HG02759 (cell line): ENCODE data around the gene ALAS1.
"Not testable (repeated sequence)": the region's sequence is repeated elsewhere in the genome, so short reads cannot be mapped to it uniquely, and the experiment has no call there.

Source experiments
- ATAC-seq: cut with Tn5 transposase; IDR thresholded peaks from one replicate; pipeline ENCODE4 v1.9.1; 2021; ENCODE audit warnings: mild to moderate bottlenecking, moderate library complexity; ENCODE audit not compliant: unreplicated experiment

ALAS1 gene

GRCh38 chr3:52197842-52198625 lies at the start of gene ALAS1:
ALAS1 (plus strand) TSS chr3:52198160; CDS start chr3:52199242, 1,082 bp downstream.
- peak; percentile 79 for ATAC-seq

DNA sequence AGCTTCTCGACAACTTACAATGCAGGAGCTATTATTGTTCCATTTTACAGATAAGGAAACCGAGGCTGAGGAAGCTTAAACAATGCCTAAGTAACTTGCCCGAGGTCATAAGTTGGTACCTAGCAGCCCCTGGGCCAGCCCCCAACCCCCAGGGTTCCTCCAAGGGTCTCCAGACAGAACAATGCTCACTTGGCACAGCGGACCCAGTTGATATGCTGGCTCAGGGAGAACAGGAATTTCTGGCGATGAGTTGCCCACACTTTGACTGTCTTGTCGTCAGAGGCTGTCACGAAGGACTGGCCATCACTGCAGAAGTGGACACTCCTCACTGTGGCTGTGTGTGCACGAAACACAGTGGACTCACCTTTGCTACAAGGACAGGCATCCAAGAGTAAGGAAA lies 48.9 kb upstream of the ALAS1 start:
- no peak for ATAC-seq

DNA sequence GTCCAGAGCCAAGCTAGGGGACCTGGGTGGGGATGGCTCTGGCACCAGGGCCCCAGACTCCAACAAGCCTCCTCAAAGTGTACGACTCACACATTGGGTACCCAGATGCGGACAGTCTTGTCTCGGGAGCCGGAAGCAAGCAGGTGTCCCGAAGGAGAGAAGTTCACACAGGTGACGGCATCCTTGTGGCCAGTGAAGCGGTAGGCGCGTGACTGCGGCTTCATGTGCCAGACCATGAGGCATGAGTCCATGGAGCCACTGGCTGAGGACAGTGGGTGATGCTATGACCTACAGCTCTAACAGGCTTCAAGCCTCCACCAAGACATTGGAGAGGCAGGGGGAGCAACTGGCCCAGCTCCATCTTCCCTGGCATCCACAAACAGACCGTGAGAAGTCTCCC lies 48.2 kb upstream of the ALAS1 start:
- no peak for ATAC-seq

DNA sequence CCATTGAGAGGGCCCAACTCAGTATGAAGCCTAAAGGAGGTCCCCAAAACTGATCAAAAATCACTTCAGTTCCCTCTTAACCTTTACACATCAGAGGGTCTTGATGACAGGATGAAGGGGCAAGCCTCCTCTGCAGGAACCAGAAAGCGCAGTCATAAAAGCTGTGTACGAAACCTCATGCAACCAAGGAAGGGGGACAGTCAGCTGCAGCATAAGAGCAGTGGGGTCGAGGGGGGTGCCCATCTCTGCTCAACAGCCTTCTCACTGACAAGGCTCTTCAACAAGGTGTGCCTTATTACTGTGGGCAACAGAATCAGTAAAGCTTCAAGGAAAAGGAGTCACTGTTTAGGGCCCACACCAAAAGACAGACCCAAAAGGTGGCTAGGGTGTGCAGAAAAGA lies 47.6 kb upstream of the ALAS1 start:
- no peak for ATAC-seq

GRCh38 chr3:52150860-52151259 lies 47.1 kb upstream of the ALAS1 start:
- ATAC-seq: no peak

DNA sequence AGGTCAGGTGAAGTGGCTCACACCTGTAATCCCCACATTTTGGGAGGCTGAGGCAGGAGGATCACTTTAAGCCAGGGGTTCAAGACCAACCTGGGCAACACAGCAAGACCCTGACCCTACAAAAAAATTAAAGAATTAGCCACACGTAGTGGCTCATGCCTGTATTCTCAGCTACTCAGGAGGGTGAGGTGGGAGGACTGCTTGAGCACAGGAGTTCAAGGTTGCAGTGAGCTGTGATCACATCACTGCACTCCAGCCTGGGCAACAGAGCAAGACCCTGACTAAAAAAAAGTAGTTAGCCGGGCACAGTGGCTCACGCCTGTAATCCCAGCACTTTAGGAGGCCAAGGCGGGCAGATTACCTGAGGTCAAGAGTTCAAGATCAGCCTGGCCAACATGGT lies 46.0 kb upstream of the ALAS1 start:
- not testable (repeated sequence) for ATAC-seq

GRCh38 chr3:52153389-52154096 lies 44.4 kb upstream of the ALAS1 start:
- ATAC-seq: peak; percentile 3

DNA sequence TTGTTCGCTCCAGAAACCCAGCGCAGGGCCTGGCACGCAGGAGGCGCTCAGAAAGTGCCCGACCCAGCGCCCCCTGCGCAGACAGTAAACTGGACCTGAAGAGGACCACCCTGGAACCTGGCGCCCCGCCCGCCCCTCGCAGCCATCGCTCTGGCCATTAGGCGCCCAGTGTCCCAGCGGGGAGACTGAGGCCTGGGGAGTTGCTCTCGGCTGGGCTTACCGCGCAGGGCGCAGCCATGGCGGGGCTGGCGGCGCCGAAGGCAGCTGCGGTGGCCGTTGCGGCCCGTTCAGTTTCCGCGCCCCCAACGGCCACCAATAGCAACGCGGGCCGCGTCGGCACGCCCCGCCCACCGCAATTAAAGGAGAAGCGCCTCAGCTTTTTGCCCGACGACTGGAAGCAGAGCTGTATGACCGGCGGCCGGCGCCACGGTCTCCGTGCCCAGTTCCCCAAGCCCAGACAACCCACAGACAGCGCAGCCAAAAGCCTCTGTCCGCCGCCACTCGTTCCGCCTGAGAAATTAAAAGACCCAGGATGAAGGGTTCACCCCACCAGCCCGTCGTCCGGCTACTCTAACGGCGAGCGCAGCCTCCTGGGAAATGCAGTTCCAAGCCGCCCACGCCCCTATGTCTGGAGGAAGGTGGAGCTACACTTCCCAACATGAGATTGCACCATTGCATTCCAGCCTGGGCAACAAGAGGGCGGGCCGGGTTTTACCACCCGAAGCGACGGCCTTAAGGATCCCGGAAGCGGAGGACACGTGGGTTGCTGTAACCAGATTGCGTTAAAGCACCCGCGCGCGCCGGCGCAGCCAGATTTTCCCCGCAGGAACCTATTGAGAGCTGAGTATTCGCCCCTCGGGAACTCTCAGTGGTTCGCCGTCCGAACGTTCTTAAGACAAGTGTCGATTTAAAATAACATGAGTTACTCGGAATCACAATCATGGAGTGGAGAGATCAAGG lies 43.5 kb upstream of the ALAS1 start, which contains the start of gene POC1A:
Gene POC1A (minus strand): TSS at position 289 of the 960 bp plus-strand sequence. CDS start 51 bp downstream, at position 238.
- peak; percentile 86 for ATAC-seq

GRCh38 chr3:52155912-52156311 lies 42.0 kb upstream of the ALAS1 start:
- ATAC-seq: no peak

DNA sequence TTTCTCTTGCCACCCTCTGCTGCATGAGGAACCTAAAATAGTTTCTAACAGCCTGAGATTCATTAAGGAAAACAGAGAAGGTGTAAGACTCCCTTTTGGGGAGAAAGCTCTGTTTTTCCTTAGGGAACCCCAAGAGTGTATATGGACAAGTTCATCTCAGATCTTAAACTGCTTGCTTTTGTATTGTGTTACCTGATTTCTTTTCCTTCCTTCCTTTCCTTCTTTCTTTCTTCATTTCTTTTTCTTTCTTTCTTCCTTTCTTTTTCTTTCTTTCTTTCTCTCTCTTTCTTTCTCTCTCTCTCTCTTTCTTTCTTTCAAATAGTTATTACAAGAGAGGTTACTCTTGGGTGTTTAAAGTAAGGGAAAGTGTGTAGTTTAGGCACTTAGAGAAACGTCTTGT lies 38.5 kb upstream of the ALAS1 start:
- ATAC-seq: no peak

GRCh38 chr3:52162250-52162872 lies 35.6 kb upstream of the ALAS1 start:
- no peak for ATAC-seq

DNA sequence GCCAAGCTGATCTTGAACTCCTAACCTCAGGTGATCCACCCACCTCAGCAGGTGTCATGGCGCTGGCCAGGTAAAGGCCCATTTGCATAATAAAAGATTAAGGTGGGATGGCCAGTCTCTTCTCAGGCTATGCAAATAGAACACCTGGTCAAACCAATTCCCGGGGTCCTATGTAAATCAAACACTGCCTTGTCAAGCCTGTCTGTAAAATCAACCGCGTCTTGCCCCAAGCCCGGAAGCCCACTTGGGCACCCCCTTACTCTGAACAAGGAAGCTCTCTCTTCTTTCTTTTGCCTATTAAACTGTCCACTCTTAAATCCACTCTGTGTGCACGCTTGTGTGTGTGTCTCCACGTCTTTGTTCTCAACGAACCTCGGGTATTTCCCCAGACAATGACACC lies 30.7 kb upstream of the ALAS1 start:
- no peak for ATAC-seq

- ATAC-seq: not testable (repeated sequence)
Observed at GRCh38 chr3:52170217-52170616, 27.7 kb upstream of the ALAS1 start.

DNA sequence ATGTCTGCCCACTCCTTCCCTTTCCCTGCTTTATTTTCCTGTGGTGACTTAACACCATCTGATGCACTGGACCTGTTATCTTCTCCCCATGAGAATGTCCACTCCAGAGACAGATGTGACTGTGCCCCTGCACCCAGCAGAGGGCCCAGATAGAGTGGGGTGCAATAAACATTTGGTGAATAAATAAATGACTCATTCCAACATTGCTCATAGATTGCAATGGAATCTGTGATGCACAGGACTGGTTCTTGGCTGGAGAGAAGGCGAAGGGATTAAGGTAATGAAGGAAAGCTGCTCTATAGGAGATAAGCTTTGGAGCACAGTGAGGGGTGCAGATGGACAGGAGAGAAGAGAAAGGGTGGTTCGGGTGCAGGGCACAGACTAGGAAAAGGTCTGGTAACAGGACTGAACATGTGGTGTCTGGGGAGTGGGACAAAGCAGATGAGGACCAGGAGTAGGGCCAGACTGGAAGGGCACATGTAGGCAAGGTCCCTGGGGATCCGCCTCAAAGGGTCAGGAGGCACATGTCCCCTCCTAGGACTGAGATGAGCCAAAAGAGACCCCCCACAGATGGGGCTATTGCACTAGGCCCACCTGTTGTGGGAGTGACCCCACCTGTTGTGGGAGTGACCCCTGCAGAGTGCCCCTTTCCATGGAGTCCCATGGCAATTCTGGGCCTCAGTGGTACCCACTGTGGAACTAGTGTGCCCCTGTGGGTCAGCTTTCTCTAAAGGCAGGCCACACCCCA lies 26.3 kb upstream of the ALAS1 start:
- no peak for ATAC-seq

DNA sequence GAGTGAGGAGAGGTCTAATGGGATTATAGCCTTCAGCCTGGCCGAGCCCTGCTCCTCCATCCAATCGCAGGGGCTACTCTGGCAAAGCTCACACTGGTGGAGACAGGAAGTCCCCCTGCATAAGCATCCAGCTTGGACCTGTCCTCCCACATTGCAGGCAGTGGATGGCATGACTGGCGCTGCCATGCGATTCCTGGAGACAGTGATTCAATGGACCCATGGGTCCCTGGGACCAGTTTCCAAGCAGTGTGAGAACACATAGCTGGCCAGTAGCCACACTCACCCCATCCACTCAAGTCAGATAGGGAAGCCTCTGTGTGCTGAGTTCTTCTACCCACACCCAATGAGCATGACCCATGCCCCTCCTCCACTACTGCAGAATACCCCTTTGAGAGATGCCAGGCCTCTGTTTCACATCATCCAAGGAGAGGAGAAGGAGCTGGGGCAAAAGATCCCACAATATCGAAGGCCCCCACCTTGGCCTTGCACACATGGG lies 25.6 kb upstream of the ALAS1 start:
- no peak for ATAC-seq

- ATAC-seq: no peak
Observed at GRCh38 chr3:52173101-52173500, 24.9 kb upstream of the ALAS1 start.

DNA sequence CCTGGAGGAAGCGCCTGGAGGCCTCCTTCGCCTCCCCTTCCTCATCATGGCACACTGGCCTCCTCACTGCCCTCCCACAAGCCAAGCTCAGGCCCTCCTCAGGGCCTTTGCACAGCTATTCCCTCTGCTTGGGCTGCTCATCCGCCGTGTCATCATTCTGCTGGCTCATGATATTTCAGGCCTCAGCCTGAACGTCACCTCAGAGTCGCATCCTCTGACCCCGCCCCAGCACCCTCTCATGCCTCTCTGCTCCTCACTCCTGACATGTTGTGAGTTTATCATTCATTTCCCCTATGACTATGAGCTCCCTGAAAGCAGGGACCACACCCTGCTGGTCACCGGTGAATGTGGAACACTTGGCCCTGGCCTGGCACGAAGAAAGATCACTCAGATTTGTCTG lies 23.1 kb upstream of the ALAS1 start:
- no peak for ATAC-seq

DNA sequence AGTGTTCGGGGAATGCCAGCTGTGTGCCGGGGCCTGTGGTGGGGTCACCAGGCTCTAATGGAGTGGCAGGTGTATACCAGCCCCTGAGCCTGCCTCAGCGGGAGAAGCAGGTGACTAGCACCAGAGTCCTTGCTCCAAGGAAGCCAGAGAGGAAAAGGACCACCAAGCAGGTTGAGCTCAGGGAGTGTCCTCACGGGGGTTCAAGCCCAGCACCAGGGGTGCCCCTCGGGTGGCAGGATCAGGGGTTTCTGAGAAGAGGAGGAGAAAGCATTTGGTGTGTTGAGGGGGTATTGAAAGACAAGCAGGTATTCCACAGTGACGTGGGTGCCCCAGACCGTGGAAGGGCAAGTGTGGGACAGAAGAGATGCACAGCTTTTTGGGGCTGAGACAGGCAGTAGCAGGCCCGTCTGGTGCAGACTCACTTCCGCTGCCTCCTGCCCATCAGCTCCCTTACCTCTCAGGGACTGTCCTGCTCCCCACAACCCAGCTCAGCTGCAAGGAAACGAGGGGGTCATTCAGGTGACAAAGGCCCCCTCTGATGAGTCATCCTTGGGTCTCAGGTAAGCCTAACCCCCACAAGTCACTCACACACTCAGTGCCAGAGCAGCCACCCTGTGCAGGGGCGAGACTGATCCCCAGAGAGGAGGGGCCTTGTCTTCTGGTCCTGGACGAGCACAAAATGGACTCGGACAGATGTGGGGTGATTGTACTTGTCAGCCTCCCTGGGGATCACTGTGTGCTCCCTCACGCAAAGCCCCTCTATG lies 22.4 kb upstream of the ALAS1 start:
- no peak for ATAC-seq

GRCh38 chr3:52176180-52176752 lies 21.7 kb upstream of the ALAS1 start:
- no peak for ATAC-seq
